Superior temporal gyrus (tissue), 1 donor: ENCODE measurements around the gene ARL5B.
A peak's percentile ranks its signal among the peaks of the same experiment; 100 is the strongest.
"Not testable (repeated sequence)": the region's sequence is repeated elsewhere in the genome, so short reads cannot be mapped to it uniquely, and the experiment has no call there.

Experiments
- DNase-seq: peaks from one replicate; pipeline ENCODE4 v3.0.0-alpha.2; 2016; ENCODE audit errors: extremely low spot score

The ARL5B gene

GRCh38 chr10:18659125-18659818 is at the start of gene ARL5B:
ARL5B (plus strand) TSS chr10:18659431; CDS start chr10:18659638, 207 bp downstream.
- peak; percentile 96 for DNase-seq

- no peak for DNase-seq
Measured at GRCh38 chr10:18610517-18610916, 48.7 kb upstream of the ARL5B start.

- no peak for DNase-seq
Measured at GRCh38 chr10:18611168-18611567, 48.1 kb upstream of the ARL5B start.

GRCh38 chr10:18615618-18616017 is 43.6 kb upstream of the ARL5B start:
- no peak for DNase-seq

- no peak for DNase-seq
Measured at GRCh38 chr10:18616337-18616736, 42.9 kb upstream of the ARL5B start.

- DNase-seq = no peak
Measured at GRCh38 chr10:18619016-18619415, 40.2 kb upstream of the ARL5B start.

GRCh38 chr10:18620856-18621255 is 38.4 kb upstream of the ARL5B start:
- DNase-seq = no peak

- not testable (repeated sequence) for DNase-seq
Measured at GRCh38 chr10:18623671-18624070, 35.6 kb upstream of the ARL5B start.

GRCh38 chr10:18625886-18626285 is 33.3 kb upstream of the ARL5B start:
- DNase-seq = no peak

GRCh38 chr10:18627452-18628018 is 31.7 kb upstream of the ARL5B start:
- not testable (repeated sequence) for DNase-seq

- not testable (repeated sequence) for DNase-seq
Measured at GRCh38 chr10:18632500-18632899, 26.7 kb upstream of the ARL5B start.

- DNase-seq = no peak
Measured at GRCh38 chr10:18635995-18636394, 23.2 kb upstream of the ARL5B start.

GRCh38 chr10:18637400-18637799 is 21.8 kb upstream of the ARL5B start:
- not testable (repeated sequence) for DNase-seq

- DNase-seq = not testable (repeated sequence)
Measured at GRCh38 chr10:18639719-18640118, 19.5 kb upstream of the ARL5B start.

- DNase-seq = no peak
Measured at GRCh38 chr10:18647151-18647550, 12.1 kb upstream of the ARL5B start.

- no peak for DNase-seq
Measured at GRCh38 chr10:18647945-18648344, 11.3 kb upstream of the ARL5B start.

- DNase-seq = no peak
Measured at GRCh38 chr10:18649364-18649959, 9.8 kb upstream of the ARL5B start.

GRCh38 chr10:18650404-18650997 is 8.7 kb upstream of the ARL5B start:
- no peak for DNase-seq

- peak; percentile 93 for DNase-seq
Measured at GRCh38 chr10:18651324-18652007, 7.8 kb upstream of the ARL5B start, which contains the start of gene NSUN6. NSUN6 (minus strand) TSS chr10:18651587; CDS start chr10:18651203, 384 bp downstream.

- no peak for DNase-seq
Measured at GRCh38 chr10:18653112-18653511, 6.1 kb upstream of the ARL5B start.

- DNase-seq = no peak
Measured at GRCh38 chr10:18656724-18657123, 2.5 kb upstream of the ARL5B start.
